Ascending aorta (tissue), 2 donors: Measurements from ENCODE around the gene VENTX. TPM values are rescaled to one million over a fixed set of nuclear protein-coding genes. Genes with fewer than 3 reads are reported as not detected.
A peak's percentile ranks its signal among the peaks of the same experiment; 100 is the strongest.

Experiments used
- DNase-seq, 2 donors: peaks; one replicate each; pipeline ENCODE4 v3.0.0-alpha.2; 2019; ENCODE audit warnings: low spot score in 2 of 2
- H3K27ac ChIP-seq, 2 donors: fragments of 200-600 bp; sonication (generic); one replicate each; pipeline ENCODE4 v1.5.1; 2016 to 2017; ENCODE audit warnings: mild to moderate bottlenecking in 1 of 2
- H3K27me3 ChIP-seq: fragments of 200-600 bp; sonication (generic); one replicate; pipeline ENCODE4 v1.5.1; 2017
- H3K36me3 ChIP-seq, 2 donors: fragments of 200-600 bp; sonication (generic); one replicate each; pipeline ENCODE4 v1.5.1; 2016
- H3K4me1 ChIP-seq, 2 donors: fragments of 200-600 bp; sonication (generic); one replicate each; pipeline ENCODE4 v1.5.1; 2016 to 2017; ENCODE audit warnings: mild to moderate bottlenecking in 1 of 2
- H3K4me3 ChIP-seq, 2 donors: fragments of 200-600 bp; sonication (generic); one replicate each; pipeline ENCODE4 v1.5.1; 2016 to 2017; ENCODE audit warnings: mild to moderate bottlenecking in 1 of 2
- H3K9me3 ChIP-seq, 2 donors: fragments of 200-600 bp; sonication (generic); one replicate each; pipeline ENCODE4 v1.5.1; 2016
- intact Hi-C: fragments of 100-400 bp; cut with DNase I; formaldehyde crosslinking; loops from one replicate; pipeline ENCODE4 v1.15.1; 2023
- total RNA-seq: library from RNA; depleted of rRNA; stranded (reverse); fragments of >200 nt; gene quantifications from one replicate; pipeline ENCODE4 v1.1.0, GENCODE V29; 2016
- TF ChIP-seq, protein P1 (sequence below), 3 experiments: fragments of 200-600 bp in 2 of 3; fragments of 450-650 bp in 1 of 3; sonication (generic) in 2 of 3; IDR thresholded peaks; one replicate each; pipeline ENCODE4 v1.5.1; 2016 to 2019; ENCODE audit warnings: antibody characterized with exemption in 3 of 3, mild to moderate bottlenecking in 1 of 3, moderate library complexity in 1 of 3

The VENTX gene
- total RNA-seq, 1 donor from 2014 or later, result 1.5 TPM

- no peaks in the 10 kb centered on the region for H3K9me3 ChIP-seq
- H3K36me3 ChIP-seq, result peaks cover 0 to 15% of the 10 kb centered on the region in 2 donors
- TF ChIP-seq, protein P1, sequence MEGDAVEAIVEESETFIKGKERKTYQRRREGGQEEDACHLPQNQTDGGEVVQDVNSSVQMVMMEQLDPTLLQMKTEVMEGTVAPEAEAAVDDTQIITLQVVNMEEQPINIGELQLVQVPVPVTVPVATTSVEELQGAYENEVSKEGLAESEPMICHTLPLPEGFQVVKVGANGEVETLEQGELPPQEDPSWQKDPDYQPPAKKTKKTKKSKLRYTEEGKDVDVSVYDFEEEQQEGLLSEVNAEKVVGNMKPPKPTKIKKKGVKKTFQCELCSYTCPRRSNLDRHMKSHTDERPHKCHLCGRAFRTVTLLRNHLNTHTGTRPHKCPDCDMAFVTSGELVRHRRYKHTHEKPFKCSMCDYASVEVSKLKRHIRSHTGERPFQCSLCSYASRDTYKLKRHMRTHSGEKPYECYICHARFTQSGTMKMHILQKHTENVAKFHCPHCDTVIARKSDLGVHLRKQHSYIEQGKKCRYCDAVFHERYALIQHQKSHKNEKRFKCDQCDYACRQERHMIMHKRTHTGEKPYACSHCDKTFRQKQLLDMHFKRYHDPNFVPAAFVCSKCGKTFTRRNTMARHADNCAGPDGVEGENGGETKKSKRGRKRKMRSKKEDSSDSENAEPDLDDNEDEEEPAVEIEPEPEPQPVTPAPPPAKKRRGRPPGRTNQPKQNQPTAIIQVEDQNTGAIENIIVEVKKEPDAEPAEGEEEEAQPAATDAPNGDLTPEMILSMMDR (IDR thresholded peaks at IDR 0.05), result no peak
- no peak overlapping the region for H3K27ac ChIP-seq
- no peak overlapping the region for H3K4me3 ChIP-seq
- intact Hi-C loops, result no loop called here
- no peaks in the 10 kb centered on the region for H3K27me3 ChIP-seq
- H3K4me1 ChIP-seq, result peaks cover 0 to 3% of the 10 kb centered on the region in 2 donors
- DNase-seq, result no peak
Measured at GRCh38 chr10:133272301-133272963, 34.8 kb downstream of the VENTX start.

DNA sequence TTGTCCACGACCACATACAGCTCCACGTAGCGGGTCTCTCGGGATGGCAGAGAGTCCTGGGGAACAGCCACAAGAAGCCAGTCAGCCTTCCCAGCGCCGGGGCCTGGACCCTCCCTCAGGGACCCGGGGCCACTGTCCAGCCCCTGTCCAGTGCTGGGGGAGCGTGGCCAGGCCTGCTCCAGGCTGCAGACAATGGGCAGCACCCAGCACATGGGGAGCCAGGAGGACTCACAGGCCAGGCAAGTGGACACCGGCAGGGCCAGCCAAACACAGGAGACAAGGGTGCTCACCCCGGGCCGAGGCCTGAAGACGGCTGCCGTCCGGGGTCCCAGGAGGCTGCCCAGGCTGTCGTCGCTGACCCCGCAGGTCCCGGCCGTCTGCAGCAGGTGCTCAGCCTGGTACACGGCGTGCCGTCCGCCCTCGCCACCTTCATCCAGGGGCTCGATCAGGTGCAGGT is 35.3 kb downstream of the VENTX start:
- H3K27me3 ChIP-seq, result no peaks in the 10 kb centered on the region
- H3K4me3 ChIP-seq, result no peak overlapping the region
- intact Hi-C loops, result no loop called here
- H3K9me3 ChIP-seq, result no peaks in the 10 kb centered on the region
- DNase-seq, result no peak
- peaks cover 0 to 3% of the 10 kb centered on the region in 2 donors for H3K4me1 ChIP-seq
- TF ChIP-seq, protein P1 (IDR thresholded peaks at IDR 0.05), result no peak
- H3K27ac ChIP-seq, result no peak overlapping the region
- peaks cover 0 to 15% of the 10 kb centered on the region in 2 donors for H3K36me3 ChIP-seq

GRCh38 chr10:133273534-133274143 is 36.0 kb downstream of the VENTX start:
- no peak for DNase-seq
- intact Hi-C loops, result no loop called here
- H3K4me1 ChIP-seq, result peaks cover 0 to 3% of the 10 kb centered on the region in 2 donors
- H3K27ac ChIP-seq, result no peak overlapping the region
- H3K9me3 ChIP-seq, result no peaks in the 10 kb centered on the region
- H3K27me3 ChIP-seq, result no peaks in the 10 kb centered on the region
- H3K4me3 ChIP-seq, result no peak overlapping the region
- TF ChIP-seq, protein P1 (IDR thresholded peaks at IDR 0.05), result no peak
- peaks cover 0 to 16% of the 10 kb centered on the region in 2 donors for H3K36me3 ChIP-seq

DNA sequence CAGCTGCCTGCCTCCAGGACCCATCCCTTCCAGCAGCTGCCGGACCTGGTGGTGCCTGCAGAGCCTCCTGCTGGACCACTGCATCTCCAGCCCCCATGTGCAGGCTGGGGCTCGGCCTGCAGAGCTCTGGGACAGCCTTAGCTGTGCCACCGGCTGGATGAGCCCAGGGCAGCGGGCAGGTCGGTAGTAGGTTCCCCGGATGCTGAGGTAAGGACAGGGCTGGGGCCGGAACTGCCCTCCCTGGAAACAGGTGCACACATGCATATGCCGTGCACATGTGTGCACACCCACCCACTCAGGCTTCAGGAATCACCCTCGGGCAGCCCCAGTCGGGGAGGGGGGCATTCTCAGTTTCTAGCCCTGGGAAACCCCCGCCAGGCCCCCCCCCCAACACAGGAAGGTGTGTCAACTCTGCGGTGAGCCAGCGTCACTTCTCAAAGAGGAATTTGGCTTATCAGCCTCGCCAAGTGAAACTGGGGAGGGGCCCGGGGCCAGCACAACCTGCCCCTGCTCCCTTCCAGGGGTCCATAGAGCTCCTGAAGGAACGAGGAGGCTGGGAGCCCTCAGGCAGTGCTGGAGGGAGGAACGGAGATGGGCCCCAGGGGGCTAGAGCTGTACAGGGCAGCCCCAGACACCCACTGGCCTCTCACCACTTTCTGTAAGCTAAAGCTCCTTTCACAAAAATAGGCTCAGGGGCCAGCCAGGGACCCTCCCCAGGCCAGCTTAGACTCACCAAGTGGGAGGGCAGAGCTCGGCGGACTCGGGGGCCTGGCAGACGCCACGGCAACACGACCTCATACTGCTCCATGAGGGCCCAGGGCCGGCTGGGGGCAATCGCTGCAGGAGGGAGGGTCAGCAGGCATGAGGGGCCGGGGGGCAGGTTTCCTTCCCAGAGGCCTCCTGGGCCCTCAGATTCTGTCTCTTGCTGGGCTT is 37.4 kb downstream of the VENTX start:
- Histone ChIP-seq H3K36me3 (peaks cover 5 to 26% of the 10 kb centered on the region in 2 donors), H3K9me3 (no peaks in the 10 kb centered on the region), H3K27ac (no peak overlapping the region), H3K4me3 (peak overlapping the region in 1 of 2 donors; percentile 49), H3K4me1 (peaks cover 0 to 3% of the 10 kb centered on the region in 2 donors), H3K27me3 (no peaks in the 10 kb centered on the region)
- intact Hi-C loops, result no loop called here
- TF ChIP-seq, protein P1 (IDR thresholded peaks at IDR 0.05), result no peak
- DNase-seq, result no peak

- Histone ChIP-seq H3K9me3 (no peaks in the 10 kb centered on the region), H3K27ac (no peak overlapping the region), H3K4me1 (peaks cover 0 to 3% of the 10 kb centered on the region in 2 donors), H3K27me3 (no peaks in the 10 kb centered on the region), H3K36me3 (peaks cover 12 to 29% of the 10 kb centered on the region in 2 donors), H3K4me3 (peak overlapping the region in 1 of 2 donors; percentile 49)
- intact Hi-C loops, result no loop called here
- TF ChIP-seq, protein P1 (IDR thresholded peaks at IDR 0.05), result no peak
- no peak for DNase-seq
Measured at GRCh38 chr10:133275684-133276092, 38.0 kb downstream of the VENTX start.
